HL-60 (cell line): Measurements from ENCODE around the gene RAD18.
A peak's percentile ranks its signal among the peaks of the same experiment; 100 is the strongest.

Experiments used
- DNase-seq, 2 experiments: peaks; one replicate each; pipeline ENCODE4 v3.0.0-alpha.2; 2010 to 2020; ENCODE audit warnings: low read depth in 1 of 2, low spot score in 1 of 2
- H3K27ac ChIP-seq: fragments of 250-450 bp; sonication (Bioruptor Pico); replicated peaks from 2 replicates; pipeline ENCODE4 v1.5.1; 2020; ENCODE audit warnings: mild to moderate bottlenecking, moderate library complexity
- H3K27me3 ChIP-seq: fragments of 250-450 bp; sonication (Bioruptor Pico); 2 replicates; pipeline ENCODE4 v1.5.1; 2021; ENCODE audit warnings: mild to moderate bottlenecking, moderate library complexity; ENCODE audit not compliant: insufficient read depth, poor library complexity, severe bottlenecking
- H3K4me3 ChIP-seq: replicated peaks from 2 replicates; pipeline ENCODE4 v1.5.1; 2011; ENCODE audit warnings: mild to moderate bottlenecking, control low read depth, low read length; ENCODE audit not compliant: insufficient read depth
- GABPA ChIP-seq: IDR thresholded peaks from 2 replicates; pipeline ENCODE4 v1.6.1; 2012; ENCODE audit warnings: low read depth
- POLR2AphosphoS5 ChIP-seq: IDR thresholded peaks from 2 replicates; pipeline ENCODE4 v1.6.1; 2012; ENCODE audit warnings: low read depth
- SPI1 ChIP-seq: IDR thresholded peaks from 2 replicates; pipeline ENCODE4 v1.6.1; 2012; ENCODE audit warnings: low read depth, mild to moderate bottlenecking, borderline replicate concordance
- TF ChIP-seq, protein P1 (sequence below): IDR thresholded peaks from 2 replicates; pipeline ENCODE4 v1.6.1; 2012; ENCODE audit warnings: low read depth; ENCODE audit not compliant: insufficient replicate concordance
- TF ChIP-seq, protein P2 (sequence below): IDR thresholded peaks from one replicate; pipeline ENCODE4 v1.5.1; 2011; ENCODE audit warnings: low read length, control low read depth, inconsistent platforms; ENCODE audit not compliant: insufficient read depth

Gene RAD18

DNA sequence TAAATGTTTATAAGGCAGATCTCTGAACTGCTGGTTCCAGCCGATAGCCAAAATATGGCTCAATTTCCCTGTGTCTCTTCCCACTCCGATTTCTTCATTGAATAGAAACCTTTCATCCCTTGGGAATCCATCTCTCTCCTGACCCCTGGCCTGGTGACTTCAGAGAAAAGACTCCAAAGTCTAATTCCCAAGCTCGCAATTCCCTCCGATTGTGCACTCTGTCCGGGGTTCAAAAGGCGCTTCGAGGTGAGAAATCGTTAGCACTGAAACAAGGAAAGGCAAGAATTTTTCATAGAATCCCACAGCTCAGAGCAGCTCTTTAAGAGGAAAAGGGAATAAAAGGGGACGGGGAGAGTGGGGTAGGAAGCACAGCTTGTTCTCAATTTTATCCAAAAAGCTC is 18.4 kb upstream of the RAD18 start:
- Histone ChIP-seq H3K27ac (no peak overlapping the region), H3K27me3 (no peaks in the 10 kb centered on the region), H3K4me3 (no peak overlapping the region)
- DNase-seq, result no peak
- TF ChIP-seq GABPA, result no peak
- TF ChIP-seq SPI1, result no peak
- no peak for TF ChIP-seq POLR2AphosphoS5
- TF ChIP-seq, protein P1, sequence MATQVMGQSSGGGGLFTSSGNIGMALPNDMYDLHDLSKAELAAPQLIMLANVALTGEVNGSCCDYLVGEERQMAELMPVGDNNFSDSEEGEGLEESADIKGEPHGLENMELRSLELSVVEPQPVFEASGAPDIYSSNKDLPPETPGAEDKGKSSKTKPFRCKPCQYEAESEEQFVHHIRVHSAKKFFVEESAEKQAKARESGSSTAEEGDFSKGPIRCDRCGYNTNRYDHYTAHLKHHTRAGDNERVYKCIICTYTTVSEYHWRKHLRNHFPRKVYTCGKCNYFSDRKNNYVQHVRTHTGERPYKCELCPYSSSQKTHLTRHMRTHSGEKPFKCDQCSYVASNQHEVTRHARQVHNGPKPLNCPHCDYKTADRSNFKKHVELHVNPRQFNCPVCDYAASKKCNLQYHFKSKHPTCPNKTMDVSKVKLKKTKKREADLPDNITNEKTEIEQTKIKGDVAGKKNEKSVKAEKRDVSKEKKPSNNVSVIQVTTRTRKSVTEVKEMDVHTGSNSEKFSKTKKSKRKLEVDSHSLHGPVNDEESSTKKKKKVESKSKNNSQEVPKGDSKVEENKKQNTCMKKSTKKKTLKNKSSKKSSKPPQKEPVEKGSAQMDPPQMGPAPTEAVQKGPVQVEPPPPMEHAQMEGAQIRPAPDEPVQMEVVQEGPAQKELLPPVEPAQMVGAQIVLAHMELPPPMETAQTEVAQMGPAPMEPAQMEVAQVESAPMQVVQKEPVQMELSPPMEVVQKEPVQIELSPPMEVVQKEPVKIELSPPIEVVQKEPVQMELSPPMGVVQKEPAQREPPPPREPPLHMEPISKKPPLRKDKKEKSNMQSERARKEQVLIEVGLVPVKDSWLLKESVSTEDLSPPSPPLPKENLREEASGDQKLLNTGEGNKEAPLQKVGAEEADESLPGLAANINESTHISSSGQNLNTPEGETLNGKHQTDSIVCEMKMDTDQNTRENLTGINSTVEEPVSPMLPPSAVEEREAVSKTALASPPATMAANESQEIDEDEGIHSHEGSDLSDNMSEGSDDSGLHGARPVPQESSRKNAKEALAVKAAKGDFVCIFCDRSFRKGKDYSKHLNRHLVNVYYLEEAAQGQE, result no peak
- TF ChIP-seq, protein P2, sequence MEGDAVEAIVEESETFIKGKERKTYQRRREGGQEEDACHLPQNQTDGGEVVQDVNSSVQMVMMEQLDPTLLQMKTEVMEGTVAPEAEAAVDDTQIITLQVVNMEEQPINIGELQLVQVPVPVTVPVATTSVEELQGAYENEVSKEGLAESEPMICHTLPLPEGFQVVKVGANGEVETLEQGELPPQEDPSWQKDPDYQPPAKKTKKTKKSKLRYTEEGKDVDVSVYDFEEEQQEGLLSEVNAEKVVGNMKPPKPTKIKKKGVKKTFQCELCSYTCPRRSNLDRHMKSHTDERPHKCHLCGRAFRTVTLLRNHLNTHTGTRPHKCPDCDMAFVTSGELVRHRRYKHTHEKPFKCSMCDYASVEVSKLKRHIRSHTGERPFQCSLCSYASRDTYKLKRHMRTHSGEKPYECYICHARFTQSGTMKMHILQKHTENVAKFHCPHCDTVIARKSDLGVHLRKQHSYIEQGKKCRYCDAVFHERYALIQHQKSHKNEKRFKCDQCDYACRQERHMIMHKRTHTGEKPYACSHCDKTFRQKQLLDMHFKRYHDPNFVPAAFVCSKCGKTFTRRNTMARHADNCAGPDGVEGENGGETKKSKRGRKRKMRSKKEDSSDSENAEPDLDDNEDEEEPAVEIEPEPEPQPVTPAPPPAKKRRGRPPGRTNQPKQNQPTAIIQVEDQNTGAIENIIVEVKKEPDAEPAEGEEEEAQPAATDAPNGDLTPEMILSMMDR, result no peak

DNA sequence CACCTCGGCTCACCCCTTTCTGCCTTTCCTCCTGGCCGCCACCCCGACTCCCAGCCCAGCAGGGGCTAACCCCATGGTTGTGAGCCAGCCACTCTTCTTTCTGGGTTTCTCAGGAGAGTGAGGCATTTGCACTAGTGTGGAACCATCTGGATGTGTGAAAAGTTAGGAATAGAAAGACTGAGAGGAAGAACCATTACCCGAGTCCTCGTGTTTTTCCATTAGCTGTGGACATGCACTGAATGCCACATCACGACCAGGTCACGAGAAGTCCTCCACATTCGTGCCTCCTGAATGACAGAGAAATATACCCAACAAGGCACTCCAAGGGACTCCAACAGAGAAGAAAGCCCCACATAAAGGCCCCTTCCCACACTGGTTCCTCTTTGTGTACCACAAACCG is 18.0 kb upstream of the RAD18 start:
- Histone ChIP-seq H3K27me3 (no peaks in the 10 kb centered on the region), H3K4me3 (no peak overlapping the region), H3K27ac (no peak overlapping the region)
- no peak for DNase-seq
- TF ChIP-seq POLR2AphosphoS5, result no peak
- TF ChIP-seq GABPA, result no peak

DNA sequence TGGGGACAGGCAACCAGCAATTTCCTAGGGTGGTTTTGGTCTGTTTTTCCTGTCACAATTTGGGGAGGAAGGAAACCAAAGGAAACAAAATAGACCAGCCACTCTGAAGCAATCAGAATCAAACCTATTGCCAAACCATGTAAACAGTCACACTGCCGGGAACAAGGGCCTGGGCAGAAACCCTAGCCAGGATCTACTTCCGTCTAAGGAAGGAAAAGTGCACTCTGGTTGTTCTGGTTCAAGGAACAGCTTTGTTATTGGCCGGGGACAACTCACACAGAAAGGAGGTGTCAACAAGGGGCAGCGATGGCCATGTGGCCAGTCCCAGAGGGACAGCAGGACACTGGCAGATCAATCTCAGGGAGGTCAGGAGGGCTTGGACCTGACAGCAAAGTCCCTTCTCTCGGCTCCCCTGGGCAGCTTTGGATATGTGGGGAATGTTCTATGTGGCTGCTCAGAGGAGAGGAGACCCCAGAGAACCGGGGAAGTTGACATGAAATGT is 17.5 kb upstream of the RAD18 start:
- peak in 1 of 2 experiments; percentile 25 for DNase-seq
- Histone ChIP-seq H3K4me3 (no peak overlapping the region), H3K27me3 (no peaks in the 10 kb centered on the region), H3K27ac (no peak overlapping the region)
- no peak for TF ChIP-seq POLR2AphosphoS5
- TF ChIP-seq, protein P2, result no peak
- TF ChIP-seq, protein P1, result no peak
- TF ChIP-seq GABPA, result no peak
- TF ChIP-seq SPI1, result no peak

DNA sequence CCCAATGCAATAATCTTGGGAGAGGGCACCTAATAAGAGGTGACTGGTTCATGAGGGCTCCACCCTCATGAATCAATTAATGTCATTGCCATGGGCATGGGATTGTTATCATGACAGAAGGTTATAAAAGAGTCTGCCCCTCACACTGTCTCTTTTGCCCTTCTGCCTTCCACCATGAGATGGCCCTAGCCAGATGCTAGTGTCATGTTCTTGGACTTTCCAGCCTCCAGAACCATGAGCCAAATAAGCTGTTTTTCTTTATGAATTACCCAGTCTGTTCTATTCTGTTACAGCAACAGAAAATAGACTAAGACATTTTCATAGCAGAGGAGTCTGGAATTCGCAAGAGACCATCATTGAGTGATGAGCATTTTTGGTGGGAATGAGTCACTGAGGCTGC is 16.0 kb upstream of the RAD18 start:
- no peak overlapping the region for H3K27ac ChIP-seq
- TF ChIP-seq, protein P1, result no peak
- no peak for DNase-seq
- H3K27me3 ChIP-seq, result no peaks in the 10 kb centered on the region
- H3K4me3 ChIP-seq, result no peak overlapping the region
